ENCODE data around the gene FOXK1.

The FOXK1 gene

GRCh38 chr7:4742852-4743251 is 60.8 kb downstream of the FOXK1 start:
- TF ChIP-seq, protein P1, sequence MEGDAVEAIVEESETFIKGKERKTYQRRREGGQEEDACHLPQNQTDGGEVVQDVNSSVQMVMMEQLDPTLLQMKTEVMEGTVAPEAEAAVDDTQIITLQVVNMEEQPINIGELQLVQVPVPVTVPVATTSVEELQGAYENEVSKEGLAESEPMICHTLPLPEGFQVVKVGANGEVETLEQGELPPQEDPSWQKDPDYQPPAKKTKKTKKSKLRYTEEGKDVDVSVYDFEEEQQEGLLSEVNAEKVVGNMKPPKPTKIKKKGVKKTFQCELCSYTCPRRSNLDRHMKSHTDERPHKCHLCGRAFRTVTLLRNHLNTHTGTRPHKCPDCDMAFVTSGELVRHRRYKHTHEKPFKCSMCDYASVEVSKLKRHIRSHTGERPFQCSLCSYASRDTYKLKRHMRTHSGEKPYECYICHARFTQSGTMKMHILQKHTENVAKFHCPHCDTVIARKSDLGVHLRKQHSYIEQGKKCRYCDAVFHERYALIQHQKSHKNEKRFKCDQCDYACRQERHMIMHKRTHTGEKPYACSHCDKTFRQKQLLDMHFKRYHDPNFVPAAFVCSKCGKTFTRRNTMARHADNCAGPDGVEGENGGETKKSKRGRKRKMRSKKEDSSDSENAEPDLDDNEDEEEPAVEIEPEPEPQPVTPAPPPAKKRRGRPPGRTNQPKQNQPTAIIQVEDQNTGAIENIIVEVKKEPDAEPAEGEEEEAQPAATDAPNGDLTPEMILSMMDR (IDR thresholded peaks at IDR 0.05; ENCODE audit: low read depth, low read length, missing control alignments), result no peak
- H3K4me3 ChIP-seq (replicated peaks; ENCODE audit: low read depth, low read length), result no peak overlapping the region
- no peak for DNase-seq (ENCODE audit: extremely low read depth, low read depth)

- TF ChIP-seq, protein P1 (IDR thresholded peaks at IDR 0.05; ENCODE audit: low read depth, low read length, missing control alignments), result no peak
- peak; percentile 95 for DNase-seq (ENCODE audit: extremely low read depth, low read depth)
- H3K4me3 ChIP-seq (replicated peaks; ENCODE audit: low read depth, low read length), result no peak overlapping the region; the same call in 1 of the 2 replicates
Observed at GRCh38 chr7:4744391-4745264, 62.5 kb downstream of the FOXK1 start.

- peak overlapping the region; percentile 20 for H3K4me3 ChIP-seq (replicated peaks; ENCODE audit: low read depth, low read length)
- TF ChIP-seq, protein P1 (IDR thresholded peaks at IDR 0.05; ENCODE audit: low read depth, low read length, missing control alignments), result no peak
- no peak for DNase-seq (ENCODE audit: extremely low read depth, low read depth)
Observed at GRCh38 chr7:4745265-4745919, 63.3 kb downstream of the FOXK1 start.

DNA sequence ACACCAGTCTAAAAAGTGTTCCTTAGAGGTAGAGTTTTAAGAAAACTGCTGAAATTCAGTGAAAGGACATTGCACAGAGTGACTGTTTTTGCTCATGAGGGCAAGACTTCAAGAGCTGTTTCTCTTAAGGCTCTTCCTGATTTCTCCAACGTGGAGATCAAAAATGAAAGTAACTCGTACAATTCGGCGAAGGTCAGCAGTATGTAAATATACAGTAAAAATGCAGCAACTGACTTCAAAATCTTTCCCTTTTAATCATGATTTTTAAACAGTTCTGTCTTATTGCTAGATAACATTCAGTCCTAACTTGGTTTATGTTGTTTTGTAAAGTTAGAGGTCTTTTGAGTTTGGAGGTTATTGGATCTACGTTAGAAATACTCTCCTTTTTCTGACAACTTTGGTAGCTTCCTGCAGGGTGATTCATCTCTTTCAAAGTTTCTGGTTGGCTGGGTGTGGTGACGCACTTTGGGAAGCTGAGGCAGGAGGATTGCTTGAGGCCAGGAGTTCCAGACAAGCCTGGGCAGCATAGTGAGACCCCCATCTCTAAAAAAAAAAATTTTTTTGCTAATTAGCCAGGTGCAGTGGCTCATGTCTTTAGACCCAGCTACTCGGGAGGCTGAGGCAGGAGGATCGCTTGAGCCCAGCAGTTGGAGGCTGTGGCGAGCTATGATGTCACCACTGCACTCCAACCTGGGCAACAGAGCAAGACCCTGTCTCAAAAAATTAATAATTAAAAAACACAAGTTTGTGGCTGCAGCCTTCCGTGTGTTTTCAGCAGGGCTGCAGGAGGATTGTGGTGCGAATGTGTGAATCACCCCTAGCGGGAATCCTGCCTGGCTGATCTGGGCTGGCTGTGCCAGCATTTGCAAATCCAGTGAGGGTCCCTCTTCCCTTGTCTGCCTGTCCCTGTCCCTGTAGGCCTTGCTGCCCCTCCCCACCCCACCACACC is 64.2 kb downstream of the FOXK1 start:
- DNase-seq (ENCODE audit: extremely low read depth, low read depth), result peak; percentile 33
- H3K4me3 ChIP-seq (replicated peaks; ENCODE audit: low read depth, low read length), result peak overlapping the region; percentile 20
- TF ChIP-seq, protein P1 (IDR thresholded peaks at IDR 0.05; ENCODE audit: low read depth, low read length, missing control alignments), result no peak

DNA sequence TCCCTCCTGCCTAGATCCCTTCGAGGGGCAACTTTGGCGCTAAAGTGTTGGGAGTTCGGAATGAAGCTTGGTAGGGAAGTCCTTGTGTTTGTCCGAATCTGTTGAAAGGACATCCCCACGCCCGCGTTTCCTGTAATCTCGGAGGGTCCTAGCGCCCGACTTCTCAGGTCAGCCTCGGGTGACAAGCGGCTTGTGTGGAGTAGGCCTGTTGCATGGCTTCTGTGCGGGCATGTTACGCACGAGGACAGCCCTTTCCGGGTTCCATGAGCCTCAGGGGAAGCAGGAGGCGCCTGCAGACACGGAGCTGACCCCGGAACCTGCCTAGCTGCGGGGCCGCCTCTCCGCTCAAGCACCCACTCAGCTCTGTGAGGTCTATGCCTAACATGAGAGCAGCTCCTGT is 64.9 kb downstream of the FOXK1 start:
- DNase-seq (ENCODE audit: extremely low read depth, low read depth), result no peak
- H3K4me3 ChIP-seq (replicated peaks; ENCODE audit: low read depth, low read length), result no peak overlapping the region
- TF ChIP-seq, protein P1 (IDR thresholded peaks at IDR 0.05; ENCODE audit: low read depth, low read length, missing control alignments), result no peak

- TF ChIP-seq, protein P1 (IDR thresholded peaks at IDR 0.05; ENCODE audit: low read depth, low read length, missing control alignments), result no peak
- DNase-seq (ENCODE audit: extremely low read depth, low read depth), result no peak
- H3K4me3 ChIP-seq (replicated peaks; ENCODE audit: low read depth, low read length), result no peak overlapping the region
Observed at GRCh38 chr7:4747746-4748145, 65.7 kb downstream of the FOXK1 start.
